GM21825 (cell line): Measurements from ENCODE around the gene FBXL14.

Source experiments
- ATAC-seq: cut with Tn5 transposase; IDR thresholded peaks from one replicate; pipeline ENCODE4 v1.9.1; 2021; ENCODE audit warnings: mild to moderate bottlenecking, moderate library complexity; ENCODE audit not compliant: unreplicated experiment

FBXL14 gene

DNA sequence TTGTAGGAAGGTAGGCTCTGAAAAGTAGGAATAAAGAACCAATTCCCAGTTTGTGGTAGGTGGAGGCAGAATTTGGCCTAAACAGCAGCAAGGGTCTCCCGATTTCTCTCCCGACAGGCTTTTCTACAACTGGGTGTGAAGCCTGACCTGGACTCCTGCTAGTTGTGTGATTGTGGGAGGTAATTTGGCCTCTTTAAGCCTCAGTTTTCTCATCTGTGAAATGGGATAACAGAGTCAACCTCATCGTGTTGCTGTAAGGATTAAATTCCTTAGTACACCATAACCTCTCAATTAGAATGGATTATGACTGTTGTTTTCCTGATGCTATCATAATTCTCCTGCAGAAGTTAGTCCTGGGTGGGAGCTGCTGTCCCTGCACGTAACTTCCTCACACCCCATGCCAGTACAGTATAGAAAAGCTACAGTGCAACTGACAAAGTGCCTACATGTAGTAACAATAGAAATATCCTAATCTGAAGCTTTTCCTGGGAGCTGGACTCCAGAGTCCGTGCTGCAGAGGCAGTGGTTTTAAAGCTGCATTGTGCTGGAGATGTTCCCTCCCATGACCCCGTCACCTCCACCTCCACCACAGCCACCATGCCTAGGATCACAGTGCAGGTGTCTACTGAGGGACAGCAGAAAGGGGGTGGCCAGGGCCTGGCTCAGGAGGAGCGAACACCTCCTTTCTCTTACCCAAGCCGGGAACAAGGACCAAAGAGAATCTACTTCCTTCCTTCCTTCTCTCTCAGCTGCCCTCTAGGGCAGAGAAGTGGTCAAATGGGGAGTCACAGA, 76.5 kb downstream of the FBXL14 start:
- ATAC-seq, result no peak

DNA sequence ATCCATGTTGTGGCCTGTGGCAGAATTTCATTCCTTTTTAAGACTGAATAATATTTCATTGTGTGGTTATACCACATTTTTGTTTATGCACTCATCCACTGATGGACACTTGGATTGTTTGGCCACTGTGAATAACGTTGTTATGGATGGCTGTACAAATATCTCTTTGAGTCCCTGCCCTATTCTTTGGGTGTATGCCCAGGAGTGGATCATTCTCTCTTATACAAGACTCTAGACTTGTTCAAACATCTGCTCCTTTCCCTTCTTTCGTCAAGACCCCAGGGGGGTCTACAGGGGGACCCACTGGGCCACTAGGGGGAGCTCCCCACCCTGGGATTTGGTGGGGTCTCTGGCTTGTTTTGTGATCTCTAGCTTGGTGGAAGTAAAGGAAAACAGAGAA, 77.4 kb downstream of the FBXL14 start:
- ATAC-seq, result no peak
